VCaP (cell line): Measurements from ENCODE around the gene ATG2B.

Experiments used
- H3K27ac ChIP-seq: fragments of 450-650 bp; 2 replicates; pipeline ENCODE4 v1.5.1; 2017
- CTCF ChIP-seq: fragments of 450-650 bp; conservative IDR thresholded peaks from 2 replicates; pipeline ENCODE4 v1.5.1; 2017; ENCODE audit warnings: mild to moderate bottlenecking, moderate library complexity

The ATG2B gene

GRCh38 chr14:96242126-96242525, 121.0 kb downstream of the ATG2B start:
- no peak for TF ChIP-seq CTCF
- H3K27ac ChIP-seq: no peak overlapping the region

GRCh38 chr14:96240641-96241040, 122.5 kb downstream of the ATG2B start:
- no peak for TF ChIP-seq CTCF
- H3K27ac ChIP-seq: no peak overlapping the region

DNA sequence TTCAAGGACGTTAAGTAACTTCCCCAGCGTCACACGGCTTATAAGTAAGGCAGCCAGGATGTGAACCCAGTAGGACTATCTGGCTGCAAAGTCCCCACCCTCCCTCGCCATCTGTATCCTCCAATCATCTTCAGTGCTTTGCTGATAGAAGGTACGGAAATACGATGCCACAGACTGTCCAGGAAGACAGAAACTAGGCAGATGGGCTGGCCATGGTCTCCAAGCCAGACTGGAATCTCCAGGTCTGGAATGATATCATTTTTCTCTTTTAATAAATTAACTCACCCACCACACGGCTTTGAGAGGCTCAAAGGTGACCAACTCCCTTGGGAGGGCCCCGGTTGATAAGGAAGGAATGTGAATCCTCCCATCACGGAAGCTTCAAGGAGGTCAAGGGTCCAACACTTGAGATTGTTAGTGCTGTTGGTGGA, 123.4 kb downstream of the ATG2B start:
- no peak for TF ChIP-seq CTCF
- no peak overlapping the region for H3K27ac ChIP-seq

- no peak overlapping the region for H3K27ac ChIP-seq
Measured at GRCh38 chr14:96238676-96239265, 124.4 kb downstream of the ATG2B start.

GRCh38 chr14:96237641-96238040, 125.5 kb downstream of the ATG2B start:
- H3K27ac ChIP-seq: no peak overlapping the region
- TF ChIP-seq CTCF: no peak

More at GRCh38 chr14:96238676-96239265, 124.4 kb downstream of the ATG2B start:
- TF ChIP-seq CTCF: no peak

GRCh38 chr14:96235426-96235825, 127.7 kb downstream of the ATG2B start:
- TF ChIP-seq CTCF: no peak
- H3K27ac ChIP-seq: no peak overlapping the region

DNA sequence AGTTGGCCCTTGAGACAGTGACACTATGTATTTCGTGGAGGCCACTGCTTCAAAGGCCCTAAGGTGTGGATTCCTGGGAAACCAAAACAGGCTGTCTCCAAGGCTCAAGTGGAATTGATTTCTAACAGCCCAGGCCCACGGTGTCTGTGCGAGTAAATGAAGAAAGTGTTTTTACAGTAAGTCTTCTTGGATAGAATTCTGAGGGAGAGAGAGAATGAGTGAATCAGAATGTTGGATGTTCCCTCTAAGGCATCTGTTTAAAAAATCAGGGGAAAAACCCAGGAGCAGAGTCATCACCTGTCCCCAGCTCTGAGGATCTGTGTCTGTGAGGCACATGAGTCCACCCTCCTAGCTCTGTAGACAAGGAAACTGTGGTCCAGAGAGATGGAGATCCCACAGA, 129.5 kb downstream of the ATG2B start:
- TF ChIP-seq CTCF: no peak
- H3K27ac ChIP-seq: no peak overlapping the region

GRCh38 chr14:96232506-96232905, 130.6 kb downstream of the ATG2B start:
- no peak for TF ChIP-seq CTCF
- H3K27ac ChIP-seq: no peak overlapping the region
